Ramos (cell line): ENCODE results near the gene EGFR.

Source experiments
- in situ Hi-C: fragments of 300-500 bp; cut with MboI; formaldehyde crosslinking; loops from one replicate; pipeline ENCODE4 v1.14.3; 2022; ENCODE audit warnings: low sequenced_read_pairs; ENCODE audit not compliant: unreplicated experiment

EGFR gene

GRCh38 chr7:55133630-55134358 lies 115.0 kb downstream of the EGFR start:
- in situ Hi-C loops: no loop called here

DNA sequence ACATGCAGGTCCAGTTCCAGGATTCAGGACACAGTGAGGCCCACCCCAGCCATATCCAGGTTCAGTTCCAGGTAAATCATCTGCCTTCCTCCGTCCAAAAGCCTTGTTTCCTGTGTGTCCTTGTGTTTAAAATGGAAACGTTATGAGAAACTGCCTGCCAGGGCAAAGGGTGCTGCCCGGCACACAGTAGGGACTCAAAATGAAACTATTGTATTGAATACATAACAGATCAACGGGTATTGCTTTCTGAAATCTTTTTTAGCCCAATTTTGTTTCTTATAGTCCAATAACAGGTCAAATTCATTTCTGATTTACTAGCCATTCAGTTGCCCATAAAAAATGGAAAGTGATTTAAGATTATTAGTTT lies 115.5 kb downstream of the EGFR start:
- in situ Hi-C loops: no loop called here

- in situ Hi-C loops: no loop called here
These were observed 116.0 kb downstream of the EGFR start for GRCh38 chr7:55134786-55135185.

GRCh38 chr7:55135462-55135861 lies 116.6 kb downstream of the EGFR start:
- in situ Hi-C loops: no loop called here

DNA sequence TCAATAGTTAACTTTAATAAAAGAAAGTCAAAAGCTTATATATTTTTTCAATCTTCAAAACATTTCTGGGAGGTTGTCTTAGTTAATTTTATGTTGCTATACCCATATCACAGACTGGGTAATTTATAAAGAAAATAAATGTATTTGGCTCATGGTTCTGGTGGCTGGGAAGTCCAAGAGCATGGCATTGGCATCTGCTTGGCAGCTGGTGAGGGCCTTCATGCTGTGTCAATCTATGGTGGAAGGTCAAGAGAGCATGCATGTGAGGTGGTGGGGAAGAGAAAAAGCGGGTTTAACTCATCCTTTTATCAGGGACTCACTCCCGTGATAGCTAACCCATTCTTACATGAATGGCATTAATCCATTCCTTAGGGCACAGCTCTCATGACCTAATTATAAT lies 119.8 kb downstream of the EGFR start:
- in situ Hi-C loops: no loop called here

DNA sequence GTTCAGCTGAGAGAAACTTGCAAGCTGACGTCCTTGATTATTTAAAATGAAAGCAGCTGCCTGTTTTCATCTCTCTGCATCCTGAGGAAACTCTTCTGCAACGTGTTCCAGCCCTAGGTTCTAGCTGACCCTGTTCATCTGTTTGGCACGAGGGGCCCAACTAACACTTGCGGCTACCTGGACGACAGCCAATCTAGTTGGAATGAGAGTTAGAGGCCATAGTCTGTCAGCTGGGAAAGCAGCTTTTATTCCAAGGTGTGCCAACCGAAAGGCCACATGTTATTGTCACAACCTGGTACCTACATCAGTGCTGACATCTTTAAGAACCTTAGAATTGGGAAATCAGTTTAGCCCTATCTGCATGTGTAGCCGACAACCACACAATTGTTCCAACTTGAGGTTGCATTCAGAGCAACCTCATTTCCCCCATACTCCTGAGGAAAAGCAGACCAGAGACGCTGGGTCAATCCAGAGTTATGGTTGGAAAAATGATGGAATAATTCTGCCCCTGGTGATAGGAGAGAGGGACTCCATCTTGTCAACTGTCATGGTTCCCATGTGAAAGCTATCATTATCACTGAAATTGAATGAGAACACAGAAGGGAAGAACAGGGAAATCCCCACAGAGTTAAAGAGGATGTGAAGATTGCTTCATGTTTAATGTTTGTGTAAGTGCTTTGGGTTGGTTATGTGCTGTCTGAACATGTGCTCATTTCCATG lies 121.6 kb downstream of the EGFR start:
- in situ Hi-C loops: no loop called here

GRCh38 chr7:55140941-55141278 lies 122.1 kb downstream of the EGFR start:
- in situ Hi-C loops: no loop called here

- in situ Hi-C loops: no loop called here
These were observed 124.2 kb downstream of the EGFR start for GRCh38 chr7:55142919-55143600.

DNA sequence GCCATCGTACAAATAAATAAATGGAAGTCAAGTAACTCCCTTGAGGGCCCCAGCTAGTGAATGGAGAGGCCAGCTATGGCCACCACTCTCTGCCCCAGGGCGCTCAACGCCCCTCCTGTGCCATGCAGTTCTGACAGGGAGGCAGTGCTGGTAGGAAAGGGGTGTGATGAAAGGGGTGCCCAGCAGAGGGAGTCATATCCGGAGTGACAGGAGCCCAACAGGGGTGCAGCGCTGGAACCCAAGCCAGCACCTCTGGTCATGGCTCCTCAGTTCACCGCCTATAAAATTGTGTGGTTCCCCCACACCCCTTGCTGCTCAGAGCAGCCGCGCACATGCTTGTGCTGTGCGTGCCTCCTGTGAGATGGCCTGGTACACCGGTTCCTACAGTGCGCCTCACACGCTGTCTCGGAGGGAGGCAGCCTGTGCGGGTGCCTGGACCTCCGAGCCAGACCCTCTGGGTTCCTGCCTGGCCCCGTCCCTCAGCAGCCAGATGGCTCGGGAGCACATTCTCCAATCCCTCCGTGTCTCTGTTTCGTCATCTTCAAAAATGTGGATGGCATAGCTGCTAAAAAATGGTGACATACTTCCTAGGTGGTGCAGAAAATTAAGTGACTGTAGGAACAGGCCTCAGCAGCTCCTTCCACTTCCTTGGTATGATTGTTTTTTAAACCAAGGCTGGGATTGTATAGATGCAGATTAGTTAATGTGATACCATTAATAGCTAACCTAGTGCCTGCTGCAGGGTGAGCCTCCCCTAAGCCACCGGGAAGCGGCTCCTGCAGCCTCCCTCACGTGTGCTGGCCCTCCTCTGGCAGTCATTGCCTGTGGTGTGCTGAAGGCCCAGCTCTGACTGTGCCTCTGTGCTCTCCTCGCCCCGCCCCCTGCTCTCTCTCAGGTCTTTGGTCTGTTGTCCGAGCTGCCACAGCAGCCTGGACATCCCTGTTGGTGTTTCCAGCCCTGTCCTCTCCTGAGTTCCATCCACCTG lies 125.8 kb downstream of the EGFR start:
- in situ Hi-C loops: no loop called here

- in situ Hi-C loops: no loop called here
These were observed 126.8 kb downstream of the EGFR start for GRCh38 chr7:55145606-55146005.

DNA sequence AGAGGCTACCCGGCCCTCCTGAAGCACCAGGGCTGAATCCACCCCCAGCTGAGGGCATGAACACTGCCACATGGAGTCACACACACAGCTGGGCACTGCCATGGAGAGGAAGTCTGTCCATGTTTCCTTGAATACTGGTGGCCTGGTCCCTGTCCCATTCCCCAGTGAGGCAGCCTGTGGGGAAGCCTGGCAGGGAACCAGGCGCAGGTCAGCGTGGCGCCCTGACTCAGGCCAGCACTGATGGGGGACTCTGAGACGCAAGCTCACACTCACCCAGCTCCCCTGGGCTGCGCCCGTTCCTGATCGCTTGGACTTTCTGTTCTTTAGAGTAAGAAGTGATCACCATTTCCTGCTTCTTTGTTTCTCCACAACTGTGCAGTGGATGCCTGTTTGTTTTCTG lies 128.3 kb downstream of the EGFR start:
- in situ Hi-C loops: no loop called here

DNA sequence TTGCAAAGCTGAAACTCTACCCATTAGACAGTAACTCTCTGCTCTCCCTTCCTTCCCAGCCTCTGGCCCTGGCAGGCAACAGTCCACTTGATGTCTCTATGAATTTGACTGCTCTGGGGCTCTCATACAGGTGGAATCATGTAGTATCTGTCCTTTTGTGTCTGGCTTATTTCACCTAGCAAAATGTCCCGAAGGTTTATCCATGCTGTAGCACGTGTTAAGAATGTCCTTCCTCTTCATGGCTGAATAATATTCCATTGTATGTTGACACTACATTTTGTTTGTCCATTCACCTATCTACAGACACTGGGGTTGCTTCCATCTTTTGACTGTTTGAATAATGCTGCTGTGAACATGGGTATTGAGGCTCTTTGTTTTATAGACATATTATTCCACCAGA lies 128.9 kb downstream of the EGFR start:
- in situ Hi-C loops: no loop called here

DNA sequence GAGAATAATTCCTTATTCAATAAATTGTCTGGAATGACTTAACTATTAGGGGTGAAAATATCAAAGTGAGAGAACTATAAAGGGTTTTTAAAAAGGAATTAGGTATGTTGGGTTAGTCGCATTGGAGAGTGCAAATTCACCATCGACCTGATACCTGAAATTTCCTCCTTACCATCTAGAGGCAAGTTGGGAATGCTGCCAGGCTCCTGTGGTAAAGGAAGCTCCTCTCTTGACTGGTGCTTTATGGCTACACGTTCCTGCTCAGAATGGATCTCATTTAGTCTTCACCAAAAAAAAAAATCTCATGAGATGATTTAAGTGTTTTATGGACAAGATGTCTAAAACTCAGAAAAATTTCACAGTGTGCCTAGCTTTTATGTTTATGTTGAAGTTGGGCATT lies 129.8 kb downstream of the EGFR start:
- in situ Hi-C loops: no loop called here

DNA sequence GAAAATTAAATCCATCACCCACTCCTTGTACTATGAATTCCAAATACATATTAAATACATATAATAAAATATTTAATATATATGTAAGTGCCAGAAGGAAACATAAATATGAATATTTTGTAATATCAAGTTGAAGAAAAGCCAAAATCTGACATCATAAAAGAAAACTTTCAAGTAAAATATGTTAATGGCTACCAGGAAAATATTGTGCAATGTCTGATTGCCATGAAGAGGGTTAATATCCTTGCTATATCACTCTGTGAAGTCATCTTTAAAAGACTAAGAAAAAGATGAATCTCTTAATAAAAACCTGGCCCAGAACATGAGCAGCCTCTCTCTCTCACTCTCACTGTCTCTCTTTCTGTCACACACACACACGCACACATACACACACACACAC lies 130.2 kb downstream of the EGFR start:
- in situ Hi-C loops: no loop called here

DNA sequence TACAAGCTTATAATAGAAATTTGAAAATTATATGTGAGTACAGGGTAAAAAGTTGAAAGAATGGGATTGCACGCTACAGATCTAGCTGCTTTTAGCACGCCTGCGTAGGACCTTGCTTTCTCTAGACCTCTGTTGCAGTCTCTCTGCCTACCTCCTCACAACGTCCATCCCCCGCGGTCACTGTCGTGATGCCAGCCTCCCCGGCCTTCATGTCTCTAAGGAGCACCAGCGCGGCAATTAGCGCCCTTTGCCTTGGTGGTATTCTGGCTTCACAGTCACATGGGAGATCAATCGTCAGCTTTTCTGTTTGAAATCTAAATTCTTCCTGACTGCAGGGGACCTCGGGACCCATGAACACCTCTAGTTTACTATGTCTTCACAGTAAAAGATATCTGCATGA lies 131.3 kb downstream of the EGFR start:
- in situ Hi-C loops: no loop called here

DNA sequence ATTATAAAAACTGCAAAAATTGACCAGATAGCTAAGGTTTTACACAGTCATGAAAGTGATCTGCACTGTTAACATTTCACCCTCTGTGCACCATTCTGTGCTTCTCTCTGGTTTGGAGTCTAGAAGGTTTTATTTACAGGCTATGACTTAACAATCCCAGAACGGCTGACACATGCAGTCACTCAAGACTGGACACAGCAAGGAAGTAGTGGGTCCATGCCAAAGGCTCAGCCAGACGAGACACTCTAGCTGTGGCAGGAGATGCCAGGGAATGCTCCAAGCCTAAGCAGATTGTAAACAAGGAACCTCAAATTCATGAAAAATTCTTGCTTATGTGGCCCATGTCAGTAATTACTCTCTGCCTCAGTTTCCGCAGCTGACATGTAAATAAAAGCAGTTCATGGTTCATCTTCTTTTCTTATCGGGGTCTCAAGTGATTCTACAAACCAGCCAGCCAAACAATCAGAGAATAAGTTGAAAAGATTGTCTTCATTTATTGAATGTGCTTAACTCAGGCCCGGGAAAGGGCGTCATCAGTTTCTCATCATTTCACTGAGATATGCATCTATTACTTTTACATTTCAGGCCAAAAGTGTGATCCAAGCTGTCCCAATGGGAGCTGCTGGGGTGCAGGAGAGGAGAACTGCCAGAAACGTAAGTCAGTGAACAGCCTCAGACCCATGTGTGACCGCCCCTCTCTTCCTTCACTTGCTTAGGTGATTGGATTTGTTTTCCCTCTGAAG lies 132.1 kb downstream of the EGFR start:
- in situ Hi-C loops: no loop called here

GRCh38 chr7:55152516-55152915 lies 133.7 kb downstream of the EGFR start:
- in situ Hi-C loops: no loop called here

- in situ Hi-C loops: no loop called here
These were observed 135.3 kb downstream of the EGFR start for GRCh38 chr7:55154096-55154495.

- in situ Hi-C loops: no loop called here
These were observed 136.7 kb downstream of the EGFR start for GRCh38 chr7:55155351-55156117.
